K562 (cell line): ENCODE results near the gene BEST1. TPM values are rescaled to one million over a fixed set of nuclear protein-coding genes. Genes with fewer than 3 reads are reported as not detected.

Source experiments
- ATF4 ChIP-seq: fragments of 450-650 bp; formaldehyde crosslinking; IDR thresholded peaks from 2 replicates; pipeline ENCODE4 v1.4.0; 2022; ENCODE audit warnings: mild to moderate bottlenecking, moderate library complexity
- BACH1 ChIP-seq: fragments of 200-800 bp; sonication (Bioruptor generic); IDR thresholded peaks from 2 replicates; pipeline ENCODE4 v1.6.1; 2016; ENCODE audit warnings: missing genetic modification characterization, missing compliant biosample characterization
- BRD4 ChIP-seq: fragments of 200-600 bp; sonication (generic); IDR thresholded peaks from 2 replicates; pipeline ENCODE4 v1.6.1; 2017; ENCODE audit warnings: inconsistent platforms
- KDM1A ChIP-seq, 2 experiments: fragments of 450-650 bp; IDR thresholded peaks; 2 replicates each; pipeline ENCODE4 v1.6.1; 2016; ENCODE audit warnings: mild to moderate bottlenecking in 2 of 2
- MEF2D ChIP-seq: conservative IDR thresholded peaks from 2 replicates; pipeline ENCODE4 v1.6.1; 2016; ENCODE audit warnings: low read depth, missing genetic modification characterization, missing compliant biosample characterization
- NFRKB ChIP-seq: fragments of 450-650 bp; IDR thresholded peaks from 2 replicates; pipeline ENCODE4 v1.6.1; 2016; ENCODE audit warnings: low read depth
- NFXL1 ChIP-seq: fragments of 450-650 bp; formaldehyde crosslinking; IDR thresholded peaks from 2 replicates; pipeline ENCODE4 v1.4.0; 2021; ENCODE audit warnings: mild to moderate bottlenecking
- PATZ1 ChIP-seq: fragments of 250-450 bp; sonication (Bioruptor Pico); IDR thresholded peaks from 2 replicates; pipeline ENCODE4 v1.5.0; 2020; ENCODE audit warnings: mild to moderate bottlenecking, borderline replicate concordance
- PTRF ChIP-seq: fragments of 450-650 bp; IDR thresholded peaks from 2 replicates; pipeline ENCODE4 v1.6.1; 2016; ENCODE audit warnings: mild to moderate bottlenecking, missing genetic modification characterization, missing compliant biosample characterization
- PTTG1 ChIP-seq: fragments of 450-650 bp; IDR thresholded peaks from 2 replicates; pipeline ENCODE4 v1.6.1; 2016; ENCODE audit warnings: low read depth, mild to moderate bottlenecking, missing genetic modification characterization, missing compliant biosample characterization
- SMAD3 ChIP-seq: fragments of 450-650 bp; formaldehyde crosslinking; conservative IDR thresholded peaks from 2 replicates; pipeline ENCODE4 v1.4.0; 2020; ENCODE audit warnings: mild to moderate bottlenecking
- ZKSCAN8 ChIP-seq: fragments of 200-800 bp; sonication (Bioruptor generic); IDR thresholded peaks from 2 replicates; pipeline ENCODE4 v1.6.1; 2016; ENCODE audit warnings: missing genetic modification characterization, missing compliant biosample characterization
- ZNF444 ChIP-seq: fragments of 250-450 bp; sonication (Bioruptor Pico); IDR thresholded peaks from 2 replicates; pipeline ENCODE4 v1.4.0; 2020; ENCODE audit warnings: mild to moderate bottlenecking, moderate library complexity
- polyA plus RNA-seq, 8 experiments: library from polyadenylated mRNA; depleted of rRNA in 4 of 8; stranded (reverse) in 5 of 8; unstranded in 3 of 8; fragments of >200 nt; fragmentation: Nextera tagmentation in 2 of 8; fragmentation: Illumina TruSeq in 1 of 8; extraction: Ambion mirVana in 2 of 8; extraction: Trizol in 1 of 8; gene quantifications; 2 replicates each; pipeline versions ENCODE4 v1.2.1 to v1.2.3, GENCODE V29; 2011 to 2014; ENCODE audit warnings: inconsistent platforms in 1 of 8, missing spikeins in 1 of 8
- total RNA-seq, 7 experiments: library from RNA; depleted of rRNA in 6 of 7; stranded (reverse); fragments of >200 nt in 6 of 7; fragmentation: Illumina TruSeq in 2 of 7; extraction: Trizol in 2 of 7; gene quantifications; 2 replicates each; pipeline versions ENCODE4 v1.2.1 to v1.2.3, GENCODE V29; 2011 to 2021; ENCODE audit warnings: low replicate concordance in 1 of 7

Gene BEST1
- total and polyA plus RNA-seq, 9 of the 15 experiments (the other 6 are each of a cell fraction or from before 2014, with no cell fraction given), result 0.07 to 1.3 (median 0.40) TPM

DNA sequence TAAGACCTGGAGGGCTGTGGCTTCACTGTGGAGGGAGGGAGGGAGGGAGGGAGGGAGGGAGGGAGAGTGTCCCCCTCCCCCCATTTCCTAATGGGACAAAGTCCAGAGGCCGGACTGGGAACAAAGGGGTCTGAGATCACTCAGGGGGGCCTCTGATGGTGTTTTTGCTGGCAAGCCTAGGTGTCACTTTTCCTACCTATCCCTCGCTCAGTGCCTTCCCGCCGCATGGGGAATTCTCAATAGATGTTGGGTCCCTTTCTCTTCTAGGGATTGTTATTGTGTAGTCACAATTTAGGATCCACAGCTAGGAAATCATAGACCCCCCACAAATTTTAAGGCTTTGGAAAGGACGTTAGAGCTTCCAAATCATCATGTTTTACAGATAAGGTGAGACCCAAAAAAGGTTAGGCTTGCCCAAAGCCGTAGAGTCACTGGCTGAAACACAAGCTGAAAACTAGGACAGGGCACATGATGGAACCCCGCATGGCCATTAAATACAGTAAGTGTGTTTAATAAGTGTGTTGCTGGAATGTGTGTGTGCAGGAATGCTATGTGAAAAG, 22.0 kb downstream of the BEST1 start (continued):
- TF ChIP-seq ATF4, result 0 out of 2 replicates have a peak, but pooled peaks have one; percentile 9
- TF ChIP-seq NFRKB, result peak; percentile 96
- peak; percentile 67 for TF ChIP-seq PTTG1 (tag)
- TF ChIP-seq MEF2D (tag), result peak; percentile 74
- TF ChIP-seq ZKSCAN8, result peak; percentile 86; the same call in 1 of the 2 replicates
- TF ChIP-seq KDM1A (IDR thresholded peaks at IDR 0.05), result peak in 1 of 2 experiments; percentile 57; a peak in 1 of 4 replicates
- TF ChIP-seq PTRF, result peak; percentile 22; the same call in 1 of the 2 replicates
- peak; percentile 51; the same call in 1 of the 2 replicates for TF ChIP-seq NFXL1 (CRISPR knock-in tag)
- TF ChIP-seq SMAD3 (CRISPR knock-in tag), result 0 out of 2 replicates have a peak, but pooled peaks have one; percentile 8
- TF ChIP-seq BRD4, result 0 out of 2 replicates have a peak, but pooled peaks have one; percentile 59
- TF ChIP-seq ZNF444 (CRISPR knock-in tag), result peak; percentile 98
- TF ChIP-seq PATZ1 (CRISPR knock-in tag), result 0 out of 2 replicates have a peak, but pooled peaks have one; percentile 48
- TF ChIP-seq BACH1 (tag), result peak; percentile 98
